Activated naive CD4-positive, alpha-beta T cell treated with anti-CD3 and anti-CD28 coated beads, Interleukin-2, amount 50 U/mL, for 24 hours (primary cell): ENCODE measurements around the gene MYH14.
A peak's percentile ranks its signal among the peaks of the same experiment; 100 is the strongest.

Experiments
- H3K27ac Mint-ChIP-seq: one replicate; pipeline ENCODE4 v1.8.0; 2021; ENCODE audit warnings: mild to moderate bottlenecking, mixed read lengths
- H3K27me3 Mint-ChIP-seq: one replicate; pipeline ENCODE4 v1.8.0; 2021; ENCODE audit warnings: mixed read lengths
- H3K36me3 Mint-ChIP-seq: one replicate; pipeline ENCODE4 v1.8.0; 2021; ENCODE audit warnings: mixed read lengths
- H3K4me1 Mint-ChIP-seq: one replicate; pipeline ENCODE4 v1.8.0; 2021; ENCODE audit warnings: mixed read lengths
- H3K4me3 Mint-ChIP-seq: one replicate; pipeline ENCODE4 v1.8.0; 2021; ENCODE audit warnings: mild to moderate bottlenecking, mixed read lengths
- H3K9me3 Mint-ChIP-seq: one replicate; pipeline ENCODE4 v1.8.0; 2021; ENCODE audit warnings: mixed read lengths

Gene MYH14

DNA sequence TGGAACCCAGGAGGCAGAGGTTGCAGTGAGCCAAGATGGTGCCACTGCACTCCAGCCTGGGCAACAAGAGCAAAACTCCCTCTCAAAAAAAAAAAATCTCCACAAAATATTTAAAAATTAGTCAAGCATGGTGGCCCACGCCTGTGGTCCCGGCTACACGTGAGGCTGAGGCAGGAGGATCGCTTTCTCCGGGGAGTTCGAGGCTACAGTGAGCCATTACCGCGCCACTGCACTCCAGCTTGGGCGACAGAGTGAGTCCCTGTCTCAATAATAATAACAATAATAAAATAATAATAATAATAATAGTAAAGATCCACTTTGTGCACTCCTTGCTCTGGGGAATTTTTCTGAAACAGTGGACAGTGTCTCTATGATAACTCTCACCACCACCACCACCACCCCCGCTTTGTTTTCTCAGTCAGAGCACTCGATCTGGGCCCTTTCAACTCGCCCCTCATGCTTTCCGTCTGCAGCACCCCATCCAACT lies 153.3 kb downstream of the MYH14 start:
- Mint-ChIP-seq H3K27ac (peak overlapping the region; percentile 97), H3K9me3 (no peaks in the 10 kb centered on the region), H3K4me3 (no peak overlapping the region), H3K4me1 (peaks cover 36% of the 10 kb centered on the region), H3K27me3 (no peaks in the 10 kb centered on the region), H3K36me3 (no peaks in the 10 kb centered on the region)

DNA sequence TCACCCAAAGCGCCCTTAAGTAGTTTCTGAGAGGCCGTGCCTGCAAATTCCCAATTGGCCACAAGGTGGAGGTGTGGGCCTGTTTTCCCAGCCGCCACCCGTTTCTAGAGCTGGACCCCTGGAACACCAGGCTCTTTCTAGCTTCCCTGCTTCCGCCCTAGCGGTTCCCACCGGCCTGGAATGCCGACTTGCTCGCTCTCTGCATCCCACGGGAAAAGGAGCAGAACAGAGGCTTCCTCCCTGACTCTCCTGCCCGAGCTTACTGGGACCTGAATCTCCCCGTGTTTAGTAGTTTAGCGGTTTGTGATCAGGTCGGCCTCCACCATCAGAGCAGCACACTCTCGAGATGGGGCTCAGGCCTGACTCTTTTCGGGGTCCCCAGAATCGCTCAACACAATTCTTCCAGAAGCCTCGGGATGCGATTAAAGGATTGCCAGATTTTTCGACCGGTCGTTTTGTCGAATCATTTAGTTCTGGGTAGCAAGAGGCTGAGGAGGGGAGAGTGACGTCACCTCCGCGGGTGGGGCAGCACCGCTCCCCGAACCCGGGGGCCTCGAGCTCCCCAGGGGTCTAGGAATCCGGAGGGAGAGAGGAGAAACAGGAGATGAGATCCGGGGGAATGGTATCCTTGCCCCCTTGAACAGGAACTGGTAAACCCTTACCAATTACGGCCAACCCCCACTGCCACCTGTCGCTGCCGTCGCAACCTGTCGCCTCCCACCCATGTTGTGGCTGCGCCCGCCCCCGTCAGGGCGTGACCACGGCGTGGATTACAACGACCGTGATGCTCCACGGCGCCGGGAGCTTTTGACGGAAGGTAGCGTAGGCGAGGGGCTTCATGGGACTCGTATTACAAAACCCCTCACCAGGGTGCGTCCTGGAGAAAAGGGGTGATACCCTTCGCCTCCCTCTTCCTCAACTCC lies 154.0 kb downstream of the MYH14 start:
- no peaks in the 10 kb centered on the region for H3K36me3 Mint-ChIP-seq
- no peaks in the 10 kb centered on the region for H3K9me3 Mint-ChIP-seq
- peak overlapping the region; percentile 92 for H3K4me3 Mint-ChIP-seq
- no peaks in the 10 kb centered on the region for H3K27me3 Mint-ChIP-seq
- peak overlapping the region; percentile 97 for H3K27ac Mint-ChIP-seq
- peaks cover 43% of the 10 kb centered on the region for H3K4me1 Mint-ChIP-seq

DNA sequence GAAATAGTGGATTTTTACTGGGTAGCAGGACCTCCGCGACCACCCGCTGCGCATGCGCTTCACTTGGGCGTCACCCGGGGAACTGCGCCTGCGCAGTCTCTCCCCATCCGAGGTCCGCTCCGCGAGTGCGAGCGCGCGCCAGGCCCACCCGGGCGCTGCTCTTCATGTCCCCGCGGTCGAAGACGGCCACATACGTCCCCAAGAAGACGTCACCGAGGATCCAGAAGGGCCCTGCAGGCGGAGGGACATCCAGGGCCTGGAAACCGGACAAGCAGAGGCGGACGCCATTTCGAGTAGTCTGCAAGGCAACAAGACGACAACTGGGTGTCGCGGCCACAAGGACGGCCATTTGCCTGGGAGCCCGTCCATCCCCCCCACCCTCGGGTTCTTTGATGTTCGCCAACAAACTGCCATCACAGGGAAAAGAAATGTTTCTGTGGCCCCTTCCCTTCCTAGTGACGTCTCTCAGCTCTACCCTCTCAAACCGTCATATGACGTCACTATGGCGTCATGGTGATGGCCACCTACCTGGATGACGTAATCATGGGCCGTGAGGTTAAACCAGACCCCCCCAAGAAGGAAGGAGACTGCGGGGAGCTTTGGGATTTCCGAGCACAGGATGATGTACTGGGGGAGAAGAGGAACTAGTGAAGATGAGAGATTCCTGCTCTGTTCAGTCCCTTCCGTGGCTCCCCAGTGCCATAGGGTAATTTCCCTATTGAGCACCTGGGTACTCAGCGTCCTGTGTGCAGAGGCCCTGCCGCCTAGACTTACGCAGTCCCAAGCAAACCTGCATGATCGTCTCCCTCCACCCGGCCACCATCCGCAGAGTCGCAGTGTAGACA lies 155.3 kb downstream of the MYH14 start:
- Mint-ChIP-seq H3K4me1 (peaks cover 54% of the 10 kb centered on the region), H3K4me3 (peak overlapping the region; percentile 92), H3K36me3 (no peaks in the 10 kb centered on the region), H3K9me3 (no peaks in the 10 kb centered on the region), H3K27me3 (no peaks in the 10 kb centered on the region), H3K27ac (peak overlapping the region; percentile 94)

DNA sequence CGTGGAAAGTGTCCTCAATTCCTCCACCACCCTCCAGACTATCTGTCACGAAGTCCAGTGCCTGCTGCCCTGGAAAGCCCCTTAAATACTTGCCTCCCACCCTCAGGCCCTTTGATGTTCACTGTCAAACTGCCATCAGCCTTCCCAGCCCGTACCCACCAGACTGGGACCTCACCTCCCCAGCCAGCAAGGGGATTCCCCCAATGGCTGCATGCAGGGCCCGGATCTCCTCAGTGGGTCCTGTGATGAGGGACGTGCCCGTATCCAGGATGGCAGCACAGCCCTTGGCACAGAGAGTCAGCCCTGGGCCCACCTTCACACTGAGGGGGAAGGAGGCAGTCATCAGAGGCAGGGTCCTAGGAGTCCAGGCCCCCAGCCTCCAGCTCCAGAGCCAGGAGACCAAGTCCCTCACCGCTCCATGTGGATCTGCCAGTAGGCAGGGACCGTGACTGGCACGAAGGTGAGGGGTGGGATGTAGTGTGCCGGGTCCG lies 156.0 kb downstream of the MYH14 start:
- no peaks in the 10 kb centered on the region for H3K36me3 Mint-ChIP-seq
- no peaks in the 10 kb centered on the region for H3K27me3 Mint-ChIP-seq
- H3K9me3 Mint-ChIP-seq, result no peaks in the 10 kb centered on the region
- peak overlapping the region; percentile 60 for H3K27ac Mint-ChIP-seq
- peak overlapping the region; percentile 92 for H3K4me3 Mint-ChIP-seq
- peaks cover 57% of the 10 kb centered on the region for H3K4me1 Mint-ChIP-seq
